ENCODE data around the gene MACROD2. TPM values are rescaled to one million over a fixed set of nuclear protein-coding genes. Genes with fewer than 3 reads are reported as not detected.

MACROD2 gene
- total RNA-seq, 1 experiment from 2014 or later = 1.4 TPM

DNA sequence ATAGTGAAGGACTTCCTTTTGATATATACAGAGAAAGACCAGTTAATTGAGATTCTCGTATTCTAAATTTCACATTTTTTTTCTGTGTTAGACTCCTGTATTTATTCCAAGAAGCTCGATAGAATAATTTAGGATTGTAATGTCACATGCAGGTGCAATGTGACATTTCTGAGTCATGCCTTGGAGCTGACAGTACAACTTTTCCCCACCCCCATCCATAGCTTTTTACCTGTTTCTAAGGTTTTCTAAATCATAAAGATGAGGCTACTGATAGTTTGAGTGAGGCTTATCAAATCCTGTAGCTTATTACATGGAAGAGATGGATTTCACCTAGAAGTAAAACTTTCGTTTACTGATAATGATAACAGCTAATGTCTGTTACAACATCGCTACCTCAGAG is 304.5 kb downstream of the MACROD2 start:
- TF ChIP-seq, protein P1, sequence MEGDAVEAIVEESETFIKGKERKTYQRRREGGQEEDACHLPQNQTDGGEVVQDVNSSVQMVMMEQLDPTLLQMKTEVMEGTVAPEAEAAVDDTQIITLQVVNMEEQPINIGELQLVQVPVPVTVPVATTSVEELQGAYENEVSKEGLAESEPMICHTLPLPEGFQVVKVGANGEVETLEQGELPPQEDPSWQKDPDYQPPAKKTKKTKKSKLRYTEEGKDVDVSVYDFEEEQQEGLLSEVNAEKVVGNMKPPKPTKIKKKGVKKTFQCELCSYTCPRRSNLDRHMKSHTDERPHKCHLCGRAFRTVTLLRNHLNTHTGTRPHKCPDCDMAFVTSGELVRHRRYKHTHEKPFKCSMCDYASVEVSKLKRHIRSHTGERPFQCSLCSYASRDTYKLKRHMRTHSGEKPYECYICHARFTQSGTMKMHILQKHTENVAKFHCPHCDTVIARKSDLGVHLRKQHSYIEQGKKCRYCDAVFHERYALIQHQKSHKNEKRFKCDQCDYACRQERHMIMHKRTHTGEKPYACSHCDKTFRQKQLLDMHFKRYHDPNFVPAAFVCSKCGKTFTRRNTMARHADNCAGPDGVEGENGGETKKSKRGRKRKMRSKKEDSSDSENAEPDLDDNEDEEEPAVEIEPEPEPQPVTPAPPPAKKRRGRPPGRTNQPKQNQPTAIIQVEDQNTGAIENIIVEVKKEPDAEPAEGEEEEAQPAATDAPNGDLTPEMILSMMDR (conservative IDR thresholded peaks at IDR 0.05; ENCODE audit: low read depth, low read length) = no peak
- no peak for TF ChIP-seq EZH2 (IDR thresholded peaks at IDR 0.05; ENCODE audit: borderline replicate concordance, low read depth, low read length, poor library complexity, severe bottlenecking)
- no peak for DNase-seq (ENCODE audit: low spot score)
- H3K27me3 ChIP-seq (replicated peaks; ENCODE audit: insufficient read depth, low read depth, low read length, poor library complexity) = no peaks in the 10 kb centered on the region
- intact Hi-C loops (cut with micrococcal nuclease; ENCODE audit: unreplicated experiment) = no loop called here
- ChIA-PET CTCF (no interaction called here), POLR2A (ENCODE audit: low non-redundant PET) (no interaction called here)
- no peaks in the 10 kb centered on the region for H3K9me3 ChIP-seq (ENCODE audit: low read depth, low read length, poor library complexity, severe bottlenecking)
- BruUV-seq (replicated peaks) = no TSS peak
- no peak overlapping the region for H3K27ac ChIP-seq (ENCODE audit: low read depth, low read length, poor library complexity, severe bottlenecking)
- H3K4me3 ChIP-seq (ENCODE audit: low read depth, low read length, poor library complexity, severe bottlenecking) = no peak overlapping the region
- no peaks in the 10 kb centered on the region for H3K4me1 ChIP-seq (ENCODE audit: insufficient read depth, low read length, poor library complexity, severe bottlenecking)
- H3K36me3 ChIP-seq (ENCODE audit: insufficient read depth, low read length, poor library complexity, severe bottlenecking) = no peaks in the 10 kb centered on the region

DNA sequence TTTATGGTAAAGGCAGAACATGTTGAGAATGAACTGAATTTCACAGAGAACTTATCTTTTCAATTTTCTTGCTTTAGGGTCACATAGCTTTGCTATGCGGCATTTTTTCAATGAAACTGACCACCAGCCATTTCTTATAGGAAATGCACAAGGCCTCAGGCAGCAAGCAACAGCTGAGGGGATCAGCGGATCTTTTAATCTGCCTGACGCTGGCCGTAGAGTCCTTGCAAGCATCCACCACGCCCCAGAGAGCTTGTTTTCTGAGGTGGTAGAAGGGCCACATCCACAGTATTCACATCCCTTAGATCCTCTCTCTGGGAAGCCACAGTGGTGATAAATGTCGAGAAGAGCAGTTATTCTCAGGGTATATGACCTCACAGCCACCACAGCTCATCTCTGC is 307.8 kb downstream of the MACROD2 start:
- H3K9me3 ChIP-seq (ENCODE audit: low read depth, low read length, poor library complexity, severe bottlenecking) = no peaks in the 10 kb centered on the region
- CTCF ChIA-PET = interaction anchor here (0.6 kb wide), 1 partner anchor 113 kb away, joined by 7 read pairs; no protein-coding TSS in a partner anchor
- no peaks in the 10 kb centered on the region for H3K36me3 ChIP-seq (ENCODE audit: insufficient read depth, low read length, poor library complexity, severe bottlenecking)
- TF ChIP-seq, protein P1 (conservative IDR thresholded peaks at IDR 0.05; ENCODE audit: low read depth, low read length) = no peak
- TF ChIP-seq EZH2 (IDR thresholded peaks at IDR 0.05; ENCODE audit: borderline replicate concordance, low read depth, low read length, poor library complexity, severe bottlenecking) = no peak
- BruUV-seq (replicated peaks) = no TSS peak
- H3K27me3 ChIP-seq (replicated peaks; ENCODE audit: insufficient read depth, low read depth, low read length, poor library complexity) = no peaks in the 10 kb centered on the region
- POLR2A ChIA-PET (ENCODE audit: low non-redundant PET) = no interaction called here
- DNase-seq (ENCODE audit: low spot score) = no peak
- no peak overlapping the region for H3K4me3 ChIP-seq (ENCODE audit: low read depth, low read length, poor library complexity, severe bottlenecking)
- no peaks in the 10 kb centered on the region for H3K4me1 ChIP-seq (ENCODE audit: insufficient read depth, low read length, poor library complexity, severe bottlenecking)
- intact Hi-C loops (cut with micrococcal nuclease; ENCODE audit: unreplicated experiment) = no loop called here
- no peak overlapping the region for H3K27ac ChIP-seq (ENCODE audit: low read depth, low read length, poor library complexity, severe bottlenecking)

DNA sequence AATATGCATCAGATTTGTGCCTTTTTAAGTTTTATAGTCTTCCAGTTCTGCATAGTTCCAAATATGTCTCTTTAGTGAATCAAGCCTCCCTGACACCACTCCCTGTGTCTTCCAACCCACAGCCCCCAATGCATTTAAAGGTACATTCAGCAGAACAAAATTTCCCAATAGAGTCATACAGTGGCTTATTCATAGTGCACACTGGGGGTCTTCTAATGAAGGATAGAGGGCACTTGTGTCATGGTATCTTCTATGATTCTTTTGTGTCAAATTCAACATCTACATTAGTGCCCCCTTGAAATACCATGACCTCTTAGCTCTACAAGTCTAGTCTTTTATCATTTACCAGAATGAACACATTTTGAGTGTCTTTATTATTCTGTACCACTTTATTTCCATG is 308.3 kb downstream of the MACROD2 start:
- ChIA-PET POLR2A (ENCODE audit: low non-redundant PET) (no interaction called here), CTCF (no interaction called here)
- DNase-seq (ENCODE audit: low spot score) = no peak
- Histone ChIP-seq H3K27me3 (replicated peaks; ENCODE audit: insufficient read depth, low read depth, low read length, poor library complexity) (no peaks in the 10 kb centered on the region), H3K9me3 (ENCODE audit: low read depth, low read length, poor library complexity, severe bottlenecking) (no peaks in the 10 kb centered on the region), H3K4me3 (ENCODE audit: low read depth, low read length, poor library complexity, severe bottlenecking) (no peak overlapping the region), H3K27ac (ENCODE audit: low read depth, low read length, poor library complexity, severe bottlenecking) (no peak overlapping the region), H3K36me3 (ENCODE audit: insufficient read depth, low read length, poor library complexity, severe bottlenecking) (no peaks in the 10 kb centered on the region), H3K4me1 (ENCODE audit: insufficient read depth, low read length, poor library complexity, severe bottlenecking) (no peaks in the 10 kb centered on the region)
- intact Hi-C loops (cut with micrococcal nuclease; ENCODE audit: unreplicated experiment) = no loop called here
- TF ChIP-seq EZH2 (IDR thresholded peaks at IDR 0.05; ENCODE audit: borderline replicate concordance, low read depth, low read length, poor library complexity, severe bottlenecking) = no peak
- TF ChIP-seq, protein P1 (conservative IDR thresholded peaks at IDR 0.05; ENCODE audit: low read depth, low read length) = no peak
- BruUV-seq (replicated peaks) = no TSS peak
